Astrocyte of the spinal cord (primary cell): Measurements from ENCODE around the gene SBK3.
A peak's percentile ranks its signal among the peaks of the same experiment; 100 is the strongest.

Experiments
- DNase-seq: peaks from one replicate; pipeline ENCODE4 v3.0.0; 2011; ENCODE audit warnings: low read depth, low spot score
- H3K4me3 ChIP-seq: 2 replicates; pipeline ENCODE4 v1.5.1; 2011; ENCODE audit warnings: low read depth, mild to moderate bottlenecking, low read length, moderate library complexity
- in situ Hi-C: cut with HindIII; loops from 2 replicates; pipeline ENCODE4 v1.10.0; 2017; ENCODE audit warnings: low sequenced_read_pairs
- TF ChIP-seq, protein P1 (sequence below): IDR thresholded peaks from 2 replicates; pipeline ENCODE4 v1.5.1; 2012; ENCODE audit warnings: low read depth, mild to moderate bottlenecking, low read length, inconsistent platforms

SBK3 gene

DNA sequence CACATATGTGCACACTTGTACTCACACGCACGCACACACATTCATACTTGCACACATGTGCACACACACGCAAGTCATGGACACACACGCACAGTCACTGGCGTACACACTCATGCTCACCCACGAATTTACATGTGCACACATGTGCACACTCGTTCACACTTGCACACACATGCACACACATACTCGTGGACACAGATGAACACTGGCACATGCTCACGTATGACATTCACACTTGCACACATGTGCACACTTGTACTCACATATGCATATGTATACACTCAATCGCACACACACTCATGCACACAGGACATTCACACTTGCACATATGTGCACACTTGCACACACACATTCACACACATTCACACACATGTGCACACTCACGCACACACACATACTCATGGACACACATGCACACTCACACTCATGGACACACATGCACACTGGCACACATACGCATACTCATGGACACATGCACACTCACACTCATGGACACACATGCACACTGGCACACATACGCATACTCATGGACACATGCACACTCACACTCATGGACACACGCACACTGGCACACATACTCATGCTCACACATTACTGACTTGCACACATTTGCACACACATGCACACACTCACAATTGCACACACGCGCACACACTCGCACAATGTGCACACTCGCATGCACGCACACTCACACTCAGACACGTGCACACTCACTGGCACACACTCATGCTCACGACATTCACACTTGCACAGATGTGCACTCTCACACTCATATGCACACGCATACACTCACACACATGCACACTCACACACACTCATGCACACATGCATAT is 17.9 kb downstream of the SBK3 start:
- in situ Hi-C loops, result no loop called here
- TF ChIP-seq, protein P1, sequence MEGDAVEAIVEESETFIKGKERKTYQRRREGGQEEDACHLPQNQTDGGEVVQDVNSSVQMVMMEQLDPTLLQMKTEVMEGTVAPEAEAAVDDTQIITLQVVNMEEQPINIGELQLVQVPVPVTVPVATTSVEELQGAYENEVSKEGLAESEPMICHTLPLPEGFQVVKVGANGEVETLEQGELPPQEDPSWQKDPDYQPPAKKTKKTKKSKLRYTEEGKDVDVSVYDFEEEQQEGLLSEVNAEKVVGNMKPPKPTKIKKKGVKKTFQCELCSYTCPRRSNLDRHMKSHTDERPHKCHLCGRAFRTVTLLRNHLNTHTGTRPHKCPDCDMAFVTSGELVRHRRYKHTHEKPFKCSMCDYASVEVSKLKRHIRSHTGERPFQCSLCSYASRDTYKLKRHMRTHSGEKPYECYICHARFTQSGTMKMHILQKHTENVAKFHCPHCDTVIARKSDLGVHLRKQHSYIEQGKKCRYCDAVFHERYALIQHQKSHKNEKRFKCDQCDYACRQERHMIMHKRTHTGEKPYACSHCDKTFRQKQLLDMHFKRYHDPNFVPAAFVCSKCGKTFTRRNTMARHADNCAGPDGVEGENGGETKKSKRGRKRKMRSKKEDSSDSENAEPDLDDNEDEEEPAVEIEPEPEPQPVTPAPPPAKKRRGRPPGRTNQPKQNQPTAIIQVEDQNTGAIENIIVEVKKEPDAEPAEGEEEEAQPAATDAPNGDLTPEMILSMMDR, result no peak
- no peak overlapping the region for H3K4me3 ChIP-seq
- DNase-seq, result no peak

DNA sequence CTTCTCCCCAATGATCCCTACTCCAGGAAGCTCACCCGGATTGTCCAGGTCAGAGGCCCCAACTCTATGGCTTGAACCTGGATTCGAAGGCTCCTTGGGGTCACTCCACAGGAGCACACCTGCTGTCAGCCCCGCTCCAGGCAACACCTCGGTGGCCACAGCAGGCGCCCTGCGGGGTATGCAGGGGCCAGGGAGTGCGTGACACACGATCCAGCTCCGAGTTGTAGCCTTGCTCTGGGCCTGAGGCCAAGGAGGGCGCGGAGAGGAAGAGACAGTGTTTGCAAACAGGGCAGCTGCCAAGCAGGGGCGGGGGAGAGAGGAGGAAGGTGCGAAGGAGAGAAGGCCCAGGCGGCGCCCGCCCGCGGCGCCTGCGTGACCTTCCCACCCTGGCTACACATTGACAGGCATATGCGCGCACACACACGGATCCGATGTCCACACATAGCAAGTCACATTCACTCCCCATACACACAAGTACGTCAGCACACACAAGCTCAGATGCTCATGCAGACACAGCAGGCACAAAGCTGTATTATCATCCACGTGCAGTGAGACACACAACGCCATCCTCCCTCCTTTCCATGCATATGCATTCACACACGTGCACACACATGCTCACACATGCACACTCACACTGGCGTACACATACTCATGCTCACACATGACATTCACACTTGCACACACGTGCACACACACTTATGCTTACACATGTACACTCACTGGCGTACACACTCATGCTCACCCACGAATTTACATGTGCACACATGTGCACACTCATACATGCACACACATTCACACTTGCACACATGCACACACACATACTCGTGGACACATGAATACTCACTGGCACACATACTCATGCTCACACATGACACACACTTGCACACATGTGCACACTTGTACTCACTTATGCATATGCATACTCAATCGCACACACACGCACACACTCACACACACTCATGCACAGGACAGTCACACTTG is 18.8 kb downstream of the SBK3 start:
- H3K4me3 ChIP-seq, result no peak overlapping the region
- DNase-seq, result peak; percentile 50
- TF ChIP-seq, protein P1, result no peak
- in situ Hi-C loops, result no loop called here

DNA sequence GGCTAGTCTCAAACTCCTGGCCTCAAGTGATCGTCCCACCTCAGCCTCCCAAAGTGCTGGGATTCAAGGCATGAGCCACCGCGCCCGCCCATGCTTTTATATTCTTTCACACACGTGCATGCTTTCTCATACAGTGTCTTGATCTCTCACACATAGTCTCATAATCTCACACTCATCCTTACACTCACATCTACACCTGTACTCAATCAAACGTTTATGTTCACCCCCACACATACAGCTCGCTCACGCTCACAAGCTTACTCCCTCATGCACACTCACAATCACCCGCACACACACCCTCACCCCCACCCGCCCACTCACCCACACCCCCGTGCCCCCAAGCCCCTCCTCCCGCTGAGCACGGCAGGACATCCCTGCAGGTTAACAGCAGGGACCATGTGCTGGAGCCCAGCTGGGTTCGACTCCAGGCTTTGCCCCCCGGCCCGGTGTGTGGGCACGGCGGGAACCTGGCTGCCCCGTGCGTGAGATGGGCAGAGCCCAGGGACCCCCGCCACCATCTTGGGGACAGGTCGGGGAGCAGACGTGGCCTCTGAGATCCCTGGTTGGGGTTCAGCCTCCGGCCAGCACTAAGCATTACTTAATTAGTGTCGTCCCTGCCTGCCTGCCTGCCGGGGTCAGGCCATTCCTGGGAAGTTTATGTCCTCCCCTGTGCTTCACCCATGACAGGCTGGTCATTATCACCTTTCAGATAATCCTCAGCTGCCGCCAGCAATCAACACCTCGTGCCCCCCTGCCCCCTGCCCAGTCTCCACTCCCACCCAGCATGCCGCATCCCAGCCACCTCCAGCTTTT is 19.8 kb downstream of the SBK3 start:
- in situ Hi-C loops, result no loop called here
- no peak for DNase-seq
- TF ChIP-seq, protein P1, result no peak
- no peak overlapping the region for H3K4me3 ChIP-seq

GRCh38 chr19:55520691-55521292 is 24.6 kb downstream of the SBK3 start:
- in situ Hi-C loops, result no loop called here
- no peak for DNase-seq
- TF ChIP-seq, protein P1, result no peak
- H3K4me3 ChIP-seq, result no peak overlapping the region

DNA sequence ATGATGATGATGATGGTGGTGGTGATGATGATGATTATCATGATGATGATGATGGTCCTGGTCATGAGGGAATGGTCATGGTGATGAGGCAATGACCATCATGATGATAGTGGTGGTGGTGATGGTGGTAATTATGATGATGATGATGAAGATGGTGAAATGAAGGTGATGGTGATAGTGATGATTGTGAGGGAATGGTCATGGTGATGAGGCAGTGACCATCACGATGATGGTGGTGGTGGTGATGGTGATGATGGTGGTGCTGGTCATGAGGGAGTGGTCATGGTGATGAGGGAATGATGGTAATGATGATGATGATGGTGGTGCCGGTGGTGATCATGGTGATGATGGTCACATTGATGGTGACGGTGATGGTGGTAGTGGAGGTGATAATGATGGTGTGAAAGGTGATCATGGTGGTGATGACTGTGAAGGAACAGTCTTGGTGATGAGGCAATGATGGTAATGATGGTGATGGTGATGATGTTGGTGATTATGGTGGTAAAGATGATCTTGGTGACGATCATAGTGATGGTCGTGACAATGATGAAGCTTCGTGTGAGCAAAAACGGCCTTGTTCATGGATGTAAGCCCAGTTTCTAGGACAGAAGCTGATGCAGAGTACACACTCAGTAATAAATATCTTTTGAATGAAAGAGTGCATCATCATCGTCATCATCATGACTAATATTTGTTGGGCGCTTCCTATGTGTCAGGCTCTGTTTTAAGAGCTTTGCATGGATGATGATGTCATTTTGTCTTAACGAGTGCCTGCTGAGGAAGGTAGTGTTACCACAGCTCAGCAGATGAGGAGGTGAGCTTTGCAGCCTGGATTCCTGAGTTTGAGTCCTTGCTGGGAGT is 25.7 kb downstream of the SBK3 start:
- H3K4me3 ChIP-seq, result no peak overlapping the region
- TF ChIP-seq, protein P1, result no peak
- DNase-seq, result peak; percentile 75
- in situ Hi-C loops, result no loop called here
